ENCODE measurements around the gene LMBR1. TPM values are rescaled to one million over a fixed set of nuclear protein-coding genes. Genes with fewer than 3 reads are reported as not detected.
A peak's percentile ranks its signal among the peaks of the same experiment; 100 is the strongest.

The LMBR1 gene
- total and polyA plus RNA-seq, 2 experiments from 2014 or later: 37.2 to 53.1 TPM

GRCh38 chr7:156889089-156889488 is 3.9 kb downstream of the LMBR1 start:
- Histone ChIP-seq H3K4me3 (no peak overlapping the region), H3K4me2 (no peak overlapping the region), H4K20me1 (ENCODE audit: insufficient read depth, poor library complexity, severe bottlenecking) (peaks cover 17% of the 10 kb centered on the region), H3K79me2 (peaks cover 72% of the 10 kb centered on the region), H2AFZ (no peak overlapping the region), H3K9me2 (replicated peaks; ENCODE audit: insufficient read depth) (no peaks in the 10 kb centered on the region), H3K27ac (no peak overlapping the region), H3K4me1 (ENCODE audit: insufficient read depth) (peaks cover 13% of the 10 kb centered on the region), H3K36me3 (replicated peaks; ENCODE audit: insufficient read depth, low read depth) (no peaks in the 10 kb centered on the region), H3K27me3 (no peaks in the 10 kb centered on the region), H3K9me3 (ENCODE audit: low read depth) (no peaks in the 10 kb centered on the region)
- no peak for TF ChIP-seq CTCF (IDR thresholded peaks at IDR 0.05; ENCODE audit: poor library complexity)
- TF ChIP-seq EZH2 (IDR thresholded peaks at IDR 0.05; ENCODE audit: borderline replicate concordance): no peak
- no peak for TF ChIP-seq EZH2phosphoT487 (IDR thresholded peaks at IDR 0.05; ENCODE audit: low read depth, severe bottlenecking, unreplicated experiment)
- DNase-seq (ENCODE audit: low spot score): no peak
- 52% methylated on average over 1 of the region's 1 CpG for WGBS (ENCODE audit: low lambda C conversion rate, missing lambda C conversion rate)

- WGBS (ENCODE audit: low lambda C conversion rate, missing lambda C conversion rate): 59% methylated on average over 6 of the region's 6 CpGs
- Histone ChIP-seq H4K20me1 (ENCODE audit: insufficient read depth, poor library complexity, severe bottlenecking) (peaks cover 17% of the 10 kb centered on the region), H3K9me3 (ENCODE audit: low read depth) (no peaks in the 10 kb centered on the region), H3K4me1 (ENCODE audit: insufficient read depth) (peaks cover 5% of the 10 kb centered on the region), H3K9me2 (replicated peaks; ENCODE audit: insufficient read depth) (no peaks in the 10 kb centered on the region), H3K27ac (peak overlapping the region; percentile 80), H3K79me2 (peaks cover 91% of the 10 kb centered on the region), H3K4me2 (peak overlapping the region; percentile 9), H3K36me3 (replicated peaks; ENCODE audit: insufficient read depth, low read depth) (no peaks in the 10 kb centered on the region), H3K27me3 (no peaks in the 10 kb centered on the region), H2AFZ (no peak overlapping the region), H3K4me3 (no peak overlapping the region)
- TF ChIP-seq EZH2phosphoT487 (IDR thresholded peaks at IDR 0.05; ENCODE audit: low read depth, severe bottlenecking, unreplicated experiment) (no peak), CTCF (IDR thresholded peaks at IDR 0.05; ENCODE audit: poor library complexity) (no peak), EZH2 (IDR thresholded peaks at IDR 0.05; ENCODE audit: borderline replicate concordance) (no peak)
- peak; percentile 39 for DNase-seq (ENCODE audit: low spot score)
Measured at GRCh38 chr7:156886020-156886795, 6.8 kb downstream of the LMBR1 start.

GRCh38 chr7:156881679-156882078 is 11.3 kb downstream of the LMBR1 start:
- no peak for DNase-seq (ENCODE audit: low spot score)
- H3K4me1 ChIP-seq (ENCODE audit: insufficient read depth): peaks cover 5% of the 10 kb centered on the region
- no peak overlapping the region for H3K4me3 ChIP-seq
- H3K9me2 ChIP-seq (replicated peaks; ENCODE audit: insufficient read depth): no peaks in the 10 kb centered on the region
- no peaks in the 10 kb centered on the region for H3K36me3 ChIP-seq (replicated peaks; ENCODE audit: insufficient read depth, low read depth)
- no peak overlapping the region for H3K27ac ChIP-seq
- H3K9me3 ChIP-seq (ENCODE audit: low read depth): peaks cover 9% of the 10 kb centered on the region
- TF ChIP-seq EZH2 (IDR thresholded peaks at IDR 0.05; ENCODE audit: borderline replicate concordance) (no peak), CTCF (IDR thresholded peaks at IDR 0.05; ENCODE audit: poor library complexity) (no peak)
- 96% methylated on average over 3 of the region's 3 CpGs for WGBS (ENCODE audit: low lambda C conversion rate, missing lambda C conversion rate)
- no peaks in the 10 kb centered on the region for H3K27me3 ChIP-seq
- no peak overlapping the region for H2AFZ ChIP-seq
- peaks cover 91% of the 10 kb centered on the region for H3K79me2 ChIP-seq
- H3K4me2 ChIP-seq: no peak overlapping the region
- H4K20me1 ChIP-seq (ENCODE audit: insufficient read depth, poor library complexity, severe bottlenecking): peaks cover 13% of the 10 kb centered on the region
